Measurements from ENCODE around the gene CLCN4.
A peak's percentile ranks its signal among the peaks of the same experiment; 100 is the strongest.

The CLCN4 gene

GRCh38 chrX:10120331-10120730 lies 36.4 kb upstream of the CLCN4 start:
- DNase-seq: peak; percentile 51 to 69
- TF ChIP-seq GATA1 (IDR thresholded peaks at IDR 0.05; ENCODE audit: low read depth, low read length): no peak
- TF ChIP-seq POLR2A (IDR thresholded peaks at IDR 0.05; ENCODE audit: low read length): no peak

- TF ChIP-seq GATA1 (IDR thresholded peaks at IDR 0.05; ENCODE audit: low read depth, low read length) (no peak), POLR2A (IDR thresholded peaks at IDR 0.05; ENCODE audit: low read length) (no peak)
- DNase-seq: no peak
These were observed 35.9 kb upstream of the CLCN4 start for GRCh38 chrX:10120828-10121227.

GRCh38 chrX:10121787-10122186 lies 35.0 kb upstream of the CLCN4 start:
- TF ChIP-seq POLR2A (IDR thresholded peaks at IDR 0.05; ENCODE audit: low read length) (no peak), GATA1 (IDR thresholded peaks at IDR 0.05; ENCODE audit: low read depth, low read length) (no peak)

GRCh38 chrX:10124506-10125247 lies 32.1 kb upstream of the CLCN4 start:
- DNase-seq: no peak
- TF ChIP-seq POLR2A (IDR thresholded peaks at IDR 0.05; ENCODE audit: low read length) (no peak), GATA1 (IDR thresholded peaks at IDR 0.05; ENCODE audit: low read depth, low read length) (no peak)

More at GRCh38 chrX:10121787-10122186, 35.0 kb upstream of the CLCN4 start:
- DNase-seq: no peak

GRCh38 chrX:10125248-10125615 lies 31.5 kb upstream of the CLCN4 start:
- no peak for TF ChIP-seq GATA1 (IDR thresholded peaks at IDR 0.05; ENCODE audit: low read depth, low read length)
- no peak for TF ChIP-seq POLR2A (IDR thresholded peaks at IDR 0.05; ENCODE audit: low read length)

GRCh38 chrX:10126044-10126443 lies 30.7 kb upstream of the CLCN4 start:
- TF ChIP-seq POLR2A (IDR thresholded peaks at IDR 0.05; ENCODE audit: low read length) (no peak), GATA1 (IDR thresholded peaks at IDR 0.05; ENCODE audit: low read depth, low read length) (no peak)
- no peak for DNase-seq

More at GRCh38 chrX:10125248-10125615, 31.5 kb upstream of the CLCN4 start:
- DNase-seq: no peak

- no peak for DNase-seq
- TF ChIP-seq POLR2A (IDR thresholded peaks at IDR 0.05; ENCODE audit: low read length) (no peak), GATA1 (IDR thresholded peaks at IDR 0.05; ENCODE audit: low read depth, low read length) (no peak)
These were observed 29.9 kb upstream of the CLCN4 start for GRCh38 chrX:10126834-10127233.

- TF ChIP-seq GATA1 (IDR thresholded peaks at IDR 0.05; ENCODE audit: low read depth, low read length) (no peak), POLR2A (IDR thresholded peaks at IDR 0.05; ENCODE audit: low read length) (no peak)
- no peak for DNase-seq
These were observed 28.4 kb upstream of the CLCN4 start for GRCh38 chrX:10128386-10128785.

GRCh38 chrX:10129229-10129628 lies 27.5 kb upstream of the CLCN4 start:
- TF ChIP-seq POLR2A (IDR thresholded peaks at IDR 0.05; ENCODE audit: low read length) (no peak), GATA1 (IDR thresholded peaks at IDR 0.05; ENCODE audit: low read depth, low read length) (no peak)
- no peak for DNase-seq

- DNase-seq: no peak
- TF ChIP-seq POLR2A (IDR thresholded peaks at IDR 0.05; ENCODE audit: low read length) (no peak), GATA1 (IDR thresholded peaks at IDR 0.05; ENCODE audit: low read depth, low read length) (no peak)
These were observed 26.4 kb upstream of the CLCN4 start for GRCh38 chrX:10130354-10130753.

GRCh38 chrX:10133980-10134676 lies 22.6 kb upstream of the CLCN4 start:
- TF ChIP-seq POLR2A (IDR thresholded peaks at IDR 0.05; ENCODE audit: low read length): no peak
- no peak for TF ChIP-seq GATA1 (IDR thresholded peaks at IDR 0.05; ENCODE audit: low read depth, low read length)
- no peak for DNase-seq

GRCh38 chrX:10134921-10135320 lies 21.9 kb upstream of the CLCN4 start:
- no peak for DNase-seq
- no peak for TF ChIP-seq GATA1 (IDR thresholded peaks at IDR 0.05; ENCODE audit: low read depth, low read length)
- no peak for TF ChIP-seq POLR2A (IDR thresholded peaks at IDR 0.05; ENCODE audit: low read length)

GRCh38 chrX:10135561-10136399 lies 21.0 kb upstream of the CLCN4 start:
- no peak for TF ChIP-seq GATA1 (IDR thresholded peaks at IDR 0.05; ENCODE audit: low read depth, low read length)
- no peak for TF ChIP-seq POLR2A (IDR thresholded peaks at IDR 0.05; ENCODE audit: low read length)
- DNase-seq: no peak

- TF ChIP-seq GATA1 (IDR thresholded peaks at IDR 0.05; ENCODE audit: low read depth, low read length): no peak
- TF ChIP-seq POLR2A (IDR thresholded peaks at IDR 0.05; ENCODE audit: low read length): no peak
- no peak for DNase-seq
These were observed 18.0 kb upstream of the CLCN4 start for GRCh38 chrX:10138726-10139125.

Measured in erythroblast (primary cell).